IMR-90 (cell line): ENCODE data around the gene ANG. TPM values are rescaled to one million over a fixed set of nuclear protein-coding genes. Genes with fewer than 3 reads are reported as not detected.
"Not testable (repeated sequence)": the region's sequence is repeated elsewhere in the genome, so short reads cannot be mapped to it uniquely, and the experiment has no call there.

Experiments used
- ATAC-seq: fragments of 200-7000 bp; cut with Tn5 transposase; 2 replicates; pipeline ENCODE4 v1.9.1; 2020; ENCODE audit warnings: low read depth, mild to moderate bottlenecking, moderate library complexity
- BruUV-seq: library from RNA; stranded (reverse); fragments of 400-500 nt; replicated peaks from 2 replicates; lab custom pipeline; 2021; lab: Mats Ljungman, UMichigan
- CTCF ChIA-PET: fragments of 300-600 bp; formaldehyde crosslinking; extraction: SDS; loops from one replicate; lab custom pipeline; 2021; ENCODE audit warnings: antibody characterized with exemption; lab: Yijun Ruan, JAX
- POLR2A ChIA-PET: fragments of 300-600 bp; sonication (Branson Sonifier 250); formaldehyde crosslinking; loops from one replicate; lab custom pipeline; 2022; ENCODE audit warnings: antibody characterized with exemption; ENCODE audit not compliant: unreplicated experiment; lab: Charles Lee
- DNase-seq: peaks from one replicate; pipeline ENCODE4 v3.0.0; 2013
- H2AFZ ChIP-seq: replicated peaks from 2 replicates; pipeline ENCODE3; 2013; ENCODE audit warnings: low read length, mild to moderate bottlenecking; ENCODE audit not compliant: poor library complexity
- H2AK5ac ChIP-seq: 2 replicates; pipeline ENCODE4 v1.6.1; 2013; ENCODE audit warnings: low read depth, low read length, inconsistent platforms
- H2AK9ac ChIP-seq: replicated peaks from 2 replicates; pipeline ENCODE3; 2013; ENCODE audit warnings: mild to moderate bottlenecking, low read depth, low read length, moderate library complexity; ENCODE audit not compliant: poor library complexity
- H2BK120ac ChIP-seq: 2 replicates; pipeline ENCODE4 v1.6.1; 2013; ENCODE audit warnings: low read depth, low read length, inconsistent platforms
- H2BK15ac ChIP-seq: 3 replicates; pipeline ENCODE4 v1.6.1; 2013; ENCODE audit warnings: low read depth, low read length, inconsistent platforms
- H2BK20ac ChIP-seq: 2 replicates; pipeline ENCODE4 v1.6.1; 2013; ENCODE audit warnings: low read depth, mild to moderate bottlenecking, inconsistent platforms, low read length, moderate library complexity
- H2BK5ac ChIP-seq: 2 replicates; pipeline ENCODE4 v1.6.1; 2013; ENCODE audit warnings: mild to moderate bottlenecking, low read depth, low read length, inconsistent platforms; ENCODE audit not compliant: poor library complexity, severe bottlenecking
- H3K14ac ChIP-seq: replicated peaks from 2 replicates; pipeline ENCODE4 v1.6.1; 2013; ENCODE audit warnings: low read depth, low read length, inconsistent platforms
- H3K18ac ChIP-seq: 2 replicates; pipeline ENCODE4 v1.6.1; 2013; ENCODE audit warnings: low read depth, low read length, control low read depth
- H3K23ac ChIP-seq: 2 replicates; pipeline ENCODE4 v1.6.1; 2013; ENCODE audit warnings: low read depth, low read length, inconsistent platforms
- H3K27ac ChIP-seq: 2 replicates; pipeline ENCODE4 v1.5.1; 2013; ENCODE audit warnings: mild to moderate bottlenecking, control low read depth, low read length; ENCODE audit not compliant: insufficient read depth
- H3K27me3 ChIP-seq: 2 replicates; pipeline ENCODE4 v1.6.1; 2013; ENCODE audit warnings: low read length; ENCODE audit not compliant: control insufficient read depth, insufficient read depth
- H3K36me3 ChIP-seq: 2 replicates; pipeline ENCODE4 v1.6.1; 2013; ENCODE audit warnings: low read length, mixed read lengths; ENCODE audit not compliant: control insufficient read depth, insufficient read depth
- H3K4ac ChIP-seq: 2 replicates; pipeline ENCODE4 v1.6.1; 2013; ENCODE audit warnings: low read depth, low read length, inconsistent platforms
- H3K4me1 ChIP-seq: 2 replicates; pipeline ENCODE4 v1.6.1; 2013; ENCODE audit warnings: low read length, mixed read lengths; ENCODE audit not compliant: control insufficient read depth, insufficient read depth
- H3K4me2 ChIP-seq: 2 replicates; pipeline ENCODE4 v1.6.1; 2013; ENCODE audit warnings: low read depth, mild to moderate bottlenecking, control low read depth, low read length, moderate library complexity
- H3K4me3 ChIP-seq: 2 replicates; pipeline ENCODE4 v1.5.1; 2013; ENCODE audit warnings: low read depth, mild to moderate bottlenecking, control low read depth, low read length, moderate library complexity; ENCODE audit not compliant: insufficient read depth
- H3K56ac ChIP-seq: 2 replicates; pipeline ENCODE4 v1.6.1; 2013; ENCODE audit warnings: low read length, inconsistent platforms; ENCODE audit not compliant: insufficient read depth; ENCODE audit errors: extremely low read depth
- H3K79me1 ChIP-seq, 2 experiments: 2 replicates each; pipeline ENCODE4 v1.6.1; 2013; ENCODE audit warnings: low read length in 2 of 2, inconsistent platforms in 1 of 2, low read depth in 1 of 2
- H3K9ac ChIP-seq: 2 replicates; pipeline ENCODE4 v1.6.1; 2013; ENCODE audit warnings: low read depth, low read length, control low read depth
- H3K9me1 ChIP-seq: 2 replicates; pipeline ENCODE4 v1.6.1; 2013; ENCODE audit warnings: low read length, inconsistent platforms; ENCODE audit not compliant: insufficient read depth
- H3K9me3 ChIP-seq: 2 replicates; pipeline ENCODE4 v1.6.1; 2013; ENCODE audit warnings: low read length; ENCODE audit not compliant: control insufficient read depth, insufficient read depth
- H4K20me1 ChIP-seq: 2 replicates; pipeline ENCODE4 v1.6.1; 2013; ENCODE audit warnings: low read length, inconsistent platforms; ENCODE audit not compliant: insufficient read depth
- H4K5ac ChIP-seq: 2 replicates; pipeline ENCODE4 v1.6.1; 2013; ENCODE audit warnings: mild to moderate bottlenecking, low read depth, low read length, control low read depth
- H4K8ac ChIP-seq, 2 experiments: 2 replicates each; pipeline ENCODE4 v1.6.1; 2013; ENCODE audit warnings: low read depth in 2 of 2, low read length in 2 of 2, control low read depth in 1 of 2, inconsistent platforms in 1 of 2
- H4K91ac ChIP-seq: 2 replicates; pipeline ENCODE4 v1.6.1; 2013; ENCODE audit warnings: low read depth, low read length, inconsistent platforms; ENCODE audit not compliant: insufficient read depth
- BHLHE40 ChIP-seq: fragments of 150-350 bp; IDR thresholded peaks from 2 replicates; pipeline ENCODE4 v1.6.1; 2016; ENCODE audit warnings: mild to moderate bottlenecking, low read depth, low read length
- MAFK ChIP-seq: IDR thresholded peaks from 2 replicates; pipeline ENCODE4 v1.6.1; 2012; ENCODE audit warnings: low read depth, low read length, improper control_type of control experiment
- USF2 ChIP-seq: fragments of 150-350 bp; IDR thresholded peaks from 2 replicates; pipeline ENCODE4 v1.6.1; 2017; ENCODE audit warnings: mild to moderate bottlenecking, antibody characterized with exemption, low read length, low read depth
- WGBS, 2 experiments: methylation state at CpG; one replicate each; pipeline versions ENCODE4 v1.1.5 to v1.1.7; 2013; ENCODE audit warnings: missing lambda C conversion rate in 2 of 2; ENCODE audit not compliant: insufficient read length in 1 of 2; ENCODE audit errors: extremely low coverage in 2 of 2; 5-methylcytosine and 5-hydroxymethylcytosine counted together
- dilution Hi-C: fragments of 300-500 bp; cut with HindIII; formaldehyde crosslinking; loops from one replicate; pipeline ENCODE4 v1.14.3; 2018; ENCODE audit warnings: low sequenced_read_pairs; ENCODE audit not compliant: unreplicated experiment
- in situ Hi-C: fragments of 300-500 bp; cut with MboI; formaldehyde crosslinking; loops from 3 replicates; pipeline ENCODE4 v1.14.3; 2019; ENCODE audit warnings: low sequenced_read_pairs, inconsistent platforms, mixed read lengths
- intact Hi-C: fragments of 100-400 bp; cut with micrococcal nuclease; formaldehyde crosslinking; loops from 2 replicates; pipeline ENCODE4 v1.10.0; 2022
- polyA plus RNA-seq, 3 experiments: library from polyadenylated mRNA; depleted of rRNA; stranded (reverse); fragments of >200 nt; gene quantifications; 2 replicates each; pipeline ENCODE4 v1.2.3, GENCODE V29; 2012; ENCODE audit warnings: low replicate concordance in 1 of 3
- total RNA-seq: library from RNA; depleted of rRNA; stranded (reverse); fragments of >200 nt; gene quantifications from 2 replicates; pipeline ENCODE4 v1.2.3, GENCODE V29; 2012

The ANG gene
- total and polyA plus RNA-seq, 2 of the 4 experiments (the other 2 are of a cell fraction) = 3.6 to 4.7 TPM

DNA sequence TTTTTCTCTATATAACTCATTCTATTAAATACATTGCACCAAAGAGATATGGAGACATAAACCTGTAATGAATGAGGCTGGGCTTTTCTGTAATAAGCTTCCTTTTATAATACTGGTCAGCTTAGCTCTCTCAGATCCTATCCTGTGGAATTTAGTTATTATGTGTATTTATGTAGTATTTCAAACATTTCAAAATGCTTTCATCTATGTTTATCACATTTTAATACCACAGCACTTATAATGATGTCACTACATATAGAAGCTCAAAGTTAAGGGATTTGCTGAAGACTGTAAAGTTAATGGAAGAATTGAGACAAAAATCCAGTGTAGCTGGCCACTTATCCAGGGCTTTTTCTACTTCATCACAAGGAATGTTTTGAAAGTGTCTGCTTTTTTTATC, 11.4 kb downstream of the ANG start (continued):
- no peak for TF ChIP-seq USF2
- no peak for TF ChIP-seq BHLHE40
- TF ChIP-seq MAFK = no peak

- H4K8ac ChIP-seq, H4K20me1 ChIP-seq, H3K4me1 ChIP-seq, H3K4me2 ChIP-seq, dilution Hi-C loops, H3K27ac ChIP-seq, intact Hi-C loops, H2BK15ac ChIP-seq, H4K5ac ChIP-seq, H2AFZ ChIP-seq, H3K9me1 ChIP-seq, H3K36me3 ChIP-seq, H3K27me3 ChIP-seq, ATAC-seq, POLR2A ChIA-PET, H3K56ac ChIP-seq, CTCF ChIA-PET, H2BK120ac ChIP-seq, H2AK5ac ChIP-seq, DNase-seq, H3K23ac ChIP-seq, H4K91ac ChIP-seq, H2BK20ac ChIP-seq, H3K18ac ChIP-seq, H3K9ac ChIP-seq, H2AK9ac ChIP-seq, H3K14ac ChIP-seq, H3K79me1 ChIP-seq, H3K4me3 ChIP-seq, H3K9me3 ChIP-seq, H2BK5ac ChIP-seq, H3K4ac ChIP-seq, in situ Hi-C loops, BruUV-seq: not testable (repeated sequence)
- no CpG with 5 or more reads among the region's 7 CpGs for whole genome bisulfite sequencing, 2 experiments
Observed at GRCh38 chr14:20700965-20701364, 12.4 kb downstream of the ANG start.
